ENCODE results near the gene PCNT.

DNA sequence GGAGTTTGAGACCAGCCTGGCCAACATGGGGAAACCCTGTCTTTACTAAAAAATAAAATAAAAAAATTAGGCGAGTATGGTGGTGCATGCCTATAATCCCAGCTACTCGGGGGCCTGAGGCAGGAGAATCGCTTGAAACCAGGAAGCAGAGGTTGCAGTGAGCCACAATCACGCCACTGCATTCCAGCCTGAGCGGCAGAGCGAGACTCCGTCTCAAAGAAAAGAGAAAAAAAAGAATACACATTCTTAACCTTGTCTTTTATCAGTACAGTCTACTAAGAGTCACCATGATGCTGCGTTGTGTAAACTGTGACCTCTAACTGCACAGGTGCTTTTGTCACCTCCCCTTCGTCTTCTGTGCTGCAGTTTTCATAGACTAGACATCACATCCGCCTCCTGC is 37.2 kb downstream of the PCNT start:
- TF ChIP-seq, protein P1, sequence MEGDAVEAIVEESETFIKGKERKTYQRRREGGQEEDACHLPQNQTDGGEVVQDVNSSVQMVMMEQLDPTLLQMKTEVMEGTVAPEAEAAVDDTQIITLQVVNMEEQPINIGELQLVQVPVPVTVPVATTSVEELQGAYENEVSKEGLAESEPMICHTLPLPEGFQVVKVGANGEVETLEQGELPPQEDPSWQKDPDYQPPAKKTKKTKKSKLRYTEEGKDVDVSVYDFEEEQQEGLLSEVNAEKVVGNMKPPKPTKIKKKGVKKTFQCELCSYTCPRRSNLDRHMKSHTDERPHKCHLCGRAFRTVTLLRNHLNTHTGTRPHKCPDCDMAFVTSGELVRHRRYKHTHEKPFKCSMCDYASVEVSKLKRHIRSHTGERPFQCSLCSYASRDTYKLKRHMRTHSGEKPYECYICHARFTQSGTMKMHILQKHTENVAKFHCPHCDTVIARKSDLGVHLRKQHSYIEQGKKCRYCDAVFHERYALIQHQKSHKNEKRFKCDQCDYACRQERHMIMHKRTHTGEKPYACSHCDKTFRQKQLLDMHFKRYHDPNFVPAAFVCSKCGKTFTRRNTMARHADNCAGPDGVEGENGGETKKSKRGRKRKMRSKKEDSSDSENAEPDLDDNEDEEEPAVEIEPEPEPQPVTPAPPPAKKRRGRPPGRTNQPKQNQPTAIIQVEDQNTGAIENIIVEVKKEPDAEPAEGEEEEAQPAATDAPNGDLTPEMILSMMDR (IDR thresholded peaks at IDR 0.05): no peak
- TF ChIP-seq POLR2A (IDR thresholded peaks at IDR 0.05) (no peak), POLR2AphosphoS5 (IDR thresholded peaks at IDR 0.05) (no peak)

Data from breast epithelium (tissue), 3 donors.